Astrocyte (in vitro differentiated cells and primary cell): ENCODE results near the gene TMEM272. TPM values are rescaled to one million over a fixed set of nuclear protein-coding genes. Genes with fewer than 3 reads are reported as not detected.

Experiments used
- DNase-seq: peaks from one replicate; pipeline ENCODE4 v3.0.0-alpha.2; 2010; ENCODE audit warnings: low read depth
- FAIRE-seq: peaks from 2 replicates; lab custom pipeline; 2011; peaks lifted over from hg19 to GRCh38; lab: Jason Lieb, UNC
- H2AFZ ChIP-seq: 2 replicates; pipeline ENCODE4 v1.6.0; 2012; ENCODE audit warnings: low read depth, low read length, inconsistent platforms
- H3K27ac ChIP-seq: 2 replicates; pipeline ENCODE4 v1.5.1; 2011; ENCODE audit warnings: low read depth, low read length, inconsistent platforms
- H3K27me3 ChIP-seq: 2 replicates; pipeline ENCODE4 v1.6.0; 2011; ENCODE audit warnings: low read length, inconsistent platforms; ENCODE audit not compliant: insufficient read depth
- H3K36me3 ChIP-seq: 2 replicates; pipeline ENCODE4 v1.5.1; 2011; ENCODE audit warnings: low read length, inconsistent platforms; ENCODE audit not compliant: insufficient read depth
- H3K4me1 ChIP-seq: 2 replicates; pipeline ENCODE4 v1.5.1; 2011; ENCODE audit warnings: low read length, inconsistent platforms; ENCODE audit not compliant: insufficient read depth
- H3K4me2 ChIP-seq: 2 replicates; pipeline ENCODE4 v1.6.0; 2012; ENCODE audit warnings: low read length, inconsistent platforms
- H3K4me3 ChIP-seq: 2 replicates; pipeline ENCODE4 v1.5.1; 2011; ENCODE audit warnings: low read depth, mild to moderate bottlenecking, low read length, inconsistent platforms; ENCODE audit not compliant: insufficient read depth
- H3K79me2 ChIP-seq: 2 replicates; pipeline ENCODE4 v1.6.0; 2012; ENCODE audit warnings: mild to moderate bottlenecking, low read length, inconsistent platforms; ENCODE audit not compliant: insufficient read depth
- H3K9ac ChIP-seq: 2 replicates; pipeline ENCODE4 v1.6.0; 2012; ENCODE audit warnings: mild to moderate bottlenecking, low read length, inconsistent platforms
- H3K9me3 ChIP-seq: 2 replicates; pipeline ENCODE4 v1.5.1; 2012; ENCODE audit warnings: low read depth, mild to moderate bottlenecking, low read length, inconsistent platforms; ENCODE audit not compliant: insufficient read depth
- H4K20me1 ChIP-seq: 2 replicates; pipeline ENCODE4 v1.6.0; 2012; ENCODE audit warnings: low read length, inconsistent platforms; ENCODE audit not compliant: insufficient read depth
- H3K27ac Mint-ChIP-seq: one replicate; pipeline ENCODE4 v1.8.0; 2021; ENCODE audit warnings: mild to moderate bottlenecking, mixed read lengths; ENCODE audit not compliant: unreplicated experiment
- H3K27me3 Mint-ChIP-seq: one replicate; pipeline ENCODE4 v1.8.0; 2021; ENCODE audit warnings: low read depth, mixed read lengths; ENCODE audit not compliant: unreplicated experiment
- H3K36me3 Mint-ChIP-seq: one replicate; pipeline ENCODE4 v1.8.0; 2021; ENCODE audit warnings: low read depth, mixed read lengths; ENCODE audit not compliant: unreplicated experiment
- H3K4me1 Mint-ChIP-seq: one replicate; pipeline ENCODE4 v1.8.0; 2021; ENCODE audit warnings: low read depth, mixed read lengths; ENCODE audit not compliant: unreplicated experiment
- H3K4me3 Mint-ChIP-seq: one replicate; pipeline ENCODE4 v1.8.0; 2021; ENCODE audit warnings: mild to moderate bottlenecking, moderate library complexity, mixed read lengths; ENCODE audit not compliant: unreplicated experiment
- H3K9me3 Mint-ChIP-seq: one replicate; pipeline ENCODE4 v1.8.0; 2021; ENCODE audit warnings: mild to moderate bottlenecking, mixed read lengths; ENCODE audit not compliant: unreplicated experiment
- CTCF ChIP-seq: IDR thresholded peaks from 2 replicates; pipeline ENCODE4 v1.5.1; 2011; ENCODE audit warnings: low read depth, mild to moderate bottlenecking, inconsistent platforms, low read length, moderate library complexity; ENCODE audit not compliant: insufficient read depth
- EZH2 ChIP-seq: IDR thresholded peaks from 2 replicates; pipeline ENCODE4 v1.6.1; 2012; ENCODE audit warnings: mild to moderate bottlenecking, low read length, inconsistent platforms; ENCODE audit not compliant: insufficient read depth
- total RNA-seq: library from RNA; stranded (reverse); gene quantifications from 2 replicates; pipeline ENCODE4 v1.2.1, GENCODE V29; 2021

TMEM272 gene
- total RNA-seq, 1 donor from 2014 or later = 0.05 TPM

GRCh38 chr13:51781246-51782022 is 63.5 kb downstream of the TMEM272 start:
- Histone ChIP-seq H2AFZ (no peak overlapping the region), H3K9me3 (no peaks in the 10 kb centered on the region), H3K27ac (no peak overlapping the region), H3K79me2 (no peaks in the 10 kb centered on the region), H3K36me3 (no peaks in the 10 kb centered on the region), H3K4me1 (no peaks in the 10 kb centered on the region), H3K4me2 (no peak overlapping the region), H4K20me1 (no peaks in the 10 kb centered on the region), H3K4me3 (no peak overlapping the region), H3K27me3 (no peaks in the 10 kb centered on the region), H3K9ac (no peak overlapping the region)
- FAIRE-seq = no peak
- Mint-ChIP-seq H3K4me1 (peaks cover 5% of the 10 kb centered on the region), H3K27ac (peak overlapping the region; percentile 4), H3K36me3 (peaks cover 3% of the 10 kb centered on the region), H3K27me3 (peaks cover 2% of the 10 kb centered on the region), H3K4me3 (no peak overlapping the region), H3K9me3 (no peaks in the 10 kb centered on the region)
- DNase-seq = no peak
- TF ChIP-seq CTCF (peak; percentile 27), EZH2 (no peak)

GRCh38 chr13:51780099-51780498 is 64.9 kb downstream of the TMEM272 start:
- Histone ChIP-seq H3K4me3 (no peak overlapping the region), H3K9ac (no peak overlapping the region), H3K36me3 (no peaks in the 10 kb centered on the region), H3K79me2 (no peaks in the 10 kb centered on the region), H3K4me2 (no peak overlapping the region), H3K4me1 (no peaks in the 10 kb centered on the region), H3K27ac (no peak overlapping the region), H4K20me1 (no peaks in the 10 kb centered on the region), H3K9me3 (no peaks in the 10 kb centered on the region), H2AFZ (no peak overlapping the region), H3K27me3 (no peaks in the 10 kb centered on the region)
- DNase-seq = no peak
- Mint-ChIP-seq H3K4me3 (no peak overlapping the region), H3K27ac (no peak overlapping the region), H3K9me3 (no peaks in the 10 kb centered on the region), H3K4me1 (no peaks in the 10 kb centered on the region), H3K27me3 (peaks cover 2% of the 10 kb centered on the region), H3K36me3 (peaks cover 3% of the 10 kb centered on the region)
- no peak for TF ChIP-seq EZH2
- TF ChIP-seq CTCF = no peak
- no peak for FAIRE-seq

- Histone ChIP-seq H3K4me1 (no peaks in the 10 kb centered on the region), H3K36me3 (no peaks in the 10 kb centered on the region), H3K79me2 (no peaks in the 10 kb centered on the region), H3K9ac (no peak overlapping the region), H3K9me3 (no peaks in the 10 kb centered on the region), H3K27ac (no peak overlapping the region), H4K20me1 (no peaks in the 10 kb centered on the region), H2AFZ (no peak overlapping the region), H3K27me3 (no peaks in the 10 kb centered on the region), H3K4me3 (no peak overlapping the region), H3K4me2 (no peak overlapping the region)
- DNase-seq (no peak), FAIRE-seq (no peak)
- Mint-ChIP-seq H3K9me3 (no peaks in the 10 kb centered on the region), H3K4me1 (no peaks in the 10 kb centered on the region), H3K4me3 (no peak overlapping the region), H3K27me3 (peaks cover 2% of the 10 kb centered on the region), H3K36me3 (peaks cover 3% of the 10 kb centered on the region), H3K27ac (no peak overlapping the region)
- TF ChIP-seq CTCF (no peak), EZH2 (no peak)
Observed at GRCh38 chr13:51778392-51778791, 66.6 kb downstream of the TMEM272 start.
